Measurements from ENCODE around the gene PRKAR1B.
"Not testable (repeated sequence)": the region's sequence is repeated elsewhere in the genome, so short reads cannot be mapped to it uniquely, and the experiment has no call there.

The PRKAR1B gene

GRCh38 chr7:756928-757560 lies 30.0 kb upstream of the PRKAR1B start:
- no peak for DNase-seq

- DNase-seq: no peak
These were observed 29.3 kb upstream of the PRKAR1B start for GRCh38 chr7:756231-756927.

- no peak for DNase-seq
These were observed 28.3 kb upstream of the PRKAR1B start for GRCh38 chr7:755413-755805.

GRCh38 chr7:754531-755412 lies 27.7 kb upstream of the PRKAR1B start:
- DNase-seq: no peak

GRCh38 chr7:753190-753589 lies 26.1 kb upstream of the PRKAR1B start:
- DNase-seq: no peak

- not testable (repeated sequence) for DNase-seq
These were observed 25.2 kb upstream of the PRKAR1B start for GRCh38 chr7:752256-752655.

- no peak for DNase-seq
These were observed 24.7 kb upstream of the PRKAR1B start for GRCh38 chr7:751826-752225.

GRCh38 chr7:750111-750905 lies 23.2 kb upstream of the PRKAR1B start:
- no peak for DNase-seq

- DNase-seq: no peak
These were observed 22.1 kb upstream of the PRKAR1B start for GRCh38 chr7:749140-749551.

GRCh38 chr7:748446-748845 lies 21.4 kb upstream of the PRKAR1B start:
- DNase-seq: no peak

GRCh38 chr7:747186-747585 lies 20.1 kb upstream of the PRKAR1B start:
- no peak for DNase-seq

- no peak for DNase-seq
These were observed 19.3 kb upstream of the PRKAR1B start for GRCh38 chr7:746155-747061.

GRCh38 chr7:745431-746154 lies 18.5 kb upstream of the PRKAR1B start:
- DNase-seq: no peak

GRCh38 chr7:744854-745430 lies 17.9 kb upstream of the PRKAR1B start:
- DNase-seq: no peak

GRCh38 chr7:744128-744520 lies 17.0 kb upstream of the PRKAR1B start:
- DNase-seq: not testable (repeated sequence)

- DNase-seq: not testable (repeated sequence)
These were observed 16.5 kb upstream of the PRKAR1B start for GRCh38 chr7:743341-744127.

GRCh38 chr7:742791-743190 lies 15.7 kb upstream of the PRKAR1B start:
- DNase-seq: no peak

- no peak for DNase-seq
These were observed 14.8 kb upstream of the PRKAR1B start for GRCh38 chr7:741850-742249.

GRCh38 chr7:741191-741671 lies 14.2 kb upstream of the PRKAR1B start:
- DNase-seq: no peak

Measured in activated CD4-positive, CD25-positive, alpha-beta regulatory T cell treated with anti-CD3 and anti-CD28 coated beads, Interleukin-2, amount 50 U/mL, for 72 hours (primary cell).